Keratinocyte (primary cell): ENCODE data around the gene LHFPL2.

Experiments
- CTCF ChIP-seq, 3 experiments: IDR thresholded peaks in 1 of 3; conservative IDR thresholded peaks in 1 of 3; optimal IDR thresholded peaks in 1 of 3; 2 replicates in 2 of 3; 3 replicates in 1 of 3; pipeline versions ENCODE3 to v1.5.1; 2011; ENCODE audit warnings: low read length in 3 of 3, mild to moderate bottlenecking in 3 of 3, moderate library complexity in 2 of 3, control low read depth in 1 of 3, inconsistent platforms in 1 of 3; ENCODE audit not compliant: insufficient read depth in 2 of 3; ENCODE audit errors: extremely low read depth in 1 of 3
- EZH2 ChIP-seq: IDR thresholded peaks from one replicate; pipeline ENCODE4 v1.6.1; 2012; ENCODE audit warnings: inconsistent platforms, mild to moderate bottlenecking, low read length, moderate library complexity

- TF ChIP-seq CTCF (optimal IDR thresholded peaks at IDR 0.05 in 1 of 3, IDR thresholded peaks at IDR 0.05 in 1 of 3, conservative IDR thresholded peaks at IDR 0.05 in 1 of 3; ENCODE audit: extremely low read depth in 1 of 3, insufficient read depth in 2 of 3, low read length in 3 of 3) (no peak), EZH2 (no peak)
Measured at GRCh38 chr5:78637468-78637867, 11.1 kb downstream of the LHFPL2 start.
